ENCODE results near the gene FARS2. TPM values are rescaled to one million over a fixed set of nuclear protein-coding genes. Genes with fewer than 3 reads are reported as not detected.

The FARS2 gene
- total RNA-seq, 1 experiment from 2014 or later = 13.8 TPM

- Histone ChIP-seq H3K9ac (ENCODE audit: low read length) (no peak overlapping the region), H3K4me2 (ENCODE audit: low read length) (no peak overlapping the region), H3K4me1 (ENCODE audit: control insufficient read depth in 1 of 2, insufficient read depth in 2 of 2, low read length in 2 of 2) (no peaks in the 10 kb centered on the region), H3K79me2 (ENCODE audit: insufficient read depth, low read length) (no peaks in the 10 kb centered on the region), H3K36me3 (ENCODE audit: control insufficient read depth in 1 of 2, insufficient read depth in 2 of 2, low read length in 2 of 2) (no peaks in the 10 kb centered on the region), H3K9me3 (ENCODE audit: control insufficient read depth in 1 of 2, insufficient read depth in 1 of 2, low read depth in 1 of 2, low read length in 2 of 2) (no peaks in the 10 kb centered on the region), H4K20me1 (ENCODE audit: insufficient read depth) (no peaks in the 10 kb centered on the region), H3K4me3 (replicated peaks in 1 of 2; ENCODE audit: low read depth in 1 of 2, low read length in 2 of 2) (no peak overlapping the region), H2AFZ (ENCODE audit: low read depth, low read length, poor library complexity, severe bottlenecking) (no peak overlapping the region), H3K27ac (ENCODE audit: low read depth, low read length) (no peak overlapping the region), H3K9me2 (ENCODE audit: insufficient read depth) (no peaks in the 10 kb centered on the region), H3K27me3 (ENCODE audit: insufficient read depth, low read length) (no peaks in the 10 kb centered on the region)
- intact Hi-C loops (cut with micrococcal nuclease) = loop anchor here (1.0 to 5.0 kb wide), 4 partner anchors 295 to 1076 kb away; no protein-coding TSS in a partner anchor
- CTCF ChIA-PET = interaction anchor here (0.6 to 1.5 kb wide), 19 partner anchors 9 to 1076 kb away, joined by 3 to 10 read pairs (median 4); no protein-coding TSS in a partner anchor
- RAD21 ChIA-PET (ENCODE audit: low non-redundant PET in 1 of 2, low total read pairs in 2 of 2, uncharacterized antibody in 2 of 2, unreplicated experiment in 2 of 2) = interaction anchor here (0.8 to 1.1 kb wide), 3 partner anchors 420 to 1076 kb away, joined by 3 read pairs; no protein-coding TSS in a partner anchor
- peak; percentile 73 to 89 (median 89) for TF ChIP-seq CTCF (IDR thresholded peaks at IDR 0.05 in 2 of 3, conservative IDR thresholded peaks at IDR 0.05 in 1 of 3; ENCODE audit: borderline replicate concordance in 1 of 3, insufficient read depth in 1 of 3, low read depth in 2 of 3, low read length in 2 of 3)
- peak; percentile 83 for TF ChIP-seq RAD21 (IDR thresholded peaks at IDR 0.05; ENCODE audit: low read depth)
- TF ChIP-seq EZH2phosphoT487 (IDR thresholded peaks at IDR 0.05; ENCODE audit: borderline replicate concordance) = no peak
- peak; percentile 95 for ATAC-seq
- DNase-seq (ENCODE audit: low read depth, low spot score) = peak; percentile 19
- no TSS peak for BruUV-seq (replicated peaks)
- POLR2A ChIA-PET = no interaction called here
Measured at GRCh38 chr6:5471044-5471443, 209.7 kb downstream of the FARS2 start.

GRCh38 chr6:5471637-5472398 lies 210.5 kb downstream of the FARS2 start:
- no TSS peak for BruUV-seq (replicated peaks)
- no peak overlapping the region for H3K4me3 ChIP-seq (replicated peaks in 1 of 2; ENCODE audit: low read depth in 1 of 2, low read length in 2 of 2)
- H3K4me1 ChIP-seq (ENCODE audit: control insufficient read depth in 1 of 2, insufficient read depth in 2 of 2, low read length in 2 of 2) = no peaks in the 10 kb centered on the region
- TF ChIP-seq CBX3 (IDR thresholded peaks at IDR 0.05; ENCODE audit: low read depth) (no peak), ATF3 (IDR thresholded peaks at IDR 0.05) (no peak), YY1 (IDR thresholded peaks at IDR 0.05; ENCODE audit: extremely low read depth, insufficient replicate concordance, low read depth, low read length) (no peak), POLR2A (IDR thresholded peaks at IDR 0.05; ENCODE audit: borderline replicate concordance, extremely low read depth, insufficient read depth, insufficient read length) (no peak), POLR2AphosphoS5 (IDR thresholded peaks at IDR 0.05; ENCODE audit: low read depth, low read length) (no peak), EZH2 (IDR thresholded peaks at IDR 0.05) (no peak), ELF1 (IDR thresholded peaks at IDR 0.05; ENCODE audit: borderline replicate concordance, low read depth) (no peak), SIN3A (IDR thresholded peaks at IDR 0.05; ENCODE audit: low read depth) (no peak), JUND (IDR thresholded peaks at IDR 0.05) (no peak), EZH2phosphoT487 (IDR thresholded peaks at IDR 0.05; ENCODE audit: borderline replicate concordance) (no peak), SRF (IDR thresholded peaks at IDR 0.05; ENCODE audit: low read depth) (no peak)
- intact Hi-C loops (cut with micrococcal nuclease) = loop anchor here (1.0 to 5.0 kb wide), 4 partner anchors 294 to 1075 kb away; no protein-coding TSS in a partner anchor
- H3K27ac ChIP-seq (ENCODE audit: low read depth, low read length) = no peak overlapping the region
- no peak overlapping the region for H3K4me2 ChIP-seq (ENCODE audit: low read length)
- RAD21 ChIA-PET (ENCODE audit: low non-redundant PET in 1 of 2, low total read pairs in 2 of 2, uncharacterized antibody in 2 of 2, unreplicated experiment in 2 of 2) = interaction anchor here (0.8 to 1.1 kb wide), 3 partner anchors 420 to 1075 kb away, joined by 3 read pairs; no protein-coding TSS in a partner anchor
- no peaks in the 10 kb centered on the region for H3K79me2 ChIP-seq (ENCODE audit: insufficient read depth, low read length)
- no peaks in the 10 kb centered on the region for H3K9me3 ChIP-seq (ENCODE audit: control insufficient read depth in 1 of 2, insufficient read depth in 1 of 2, low read depth in 1 of 2, low read length in 2 of 2)
- H2AFZ ChIP-seq (ENCODE audit: low read depth, low read length, poor library complexity, severe bottlenecking) = no peak overlapping the region
- no peaks in the 10 kb centered on the region for H3K36me3 ChIP-seq (ENCODE audit: control insufficient read depth in 1 of 2, insufficient read depth in 2 of 2, low read length in 2 of 2)
- DNase-seq (ENCODE audit: low read depth, low spot score) = no peak
- no peaks in the 10 kb centered on the region for H3K27me3 ChIP-seq (ENCODE audit: insufficient read depth, low read length)
- no peaks in the 10 kb centered on the region for H4K20me1 ChIP-seq (ENCODE audit: insufficient read depth)
- CTCF ChIA-PET = interaction anchor here (0.6 to 1.5 kb wide), 19 partner anchors 9 to 1075 kb away, joined by 3 to 10 read pairs (median 4); no protein-coding TSS in a partner anchor
- no peak for ATAC-seq
- POLR2A ChIA-PET = no interaction called here
- H3K9me2 ChIP-seq (ENCODE audit: insufficient read depth) = no peaks in the 10 kb centered on the region
- H3K9ac ChIP-seq (ENCODE audit: low read length) = no peak overlapping the region

Measured in HCT116 (cell line).